Measurements from ENCODE around the gene BSCL2. TPM values are rescaled to one million over a fixed set of nuclear protein-coding genes. Genes with fewer than 3 reads are reported as not detected.

Gene BSCL2
- total and polyA plus RNA-seq, 4 donors = 30.7 to 190 (median 93.0) TPM

- H3K27ac ChIP-seq (ENCODE audit: low read depth in 1 of 2, low read length in 1 of 2) = no peak overlapping the region
- H3K4me1 ChIP-seq (ENCODE audit: control insufficient read depth in 5 of 5, insufficient read depth in 5 of 5, low read length in 5 of 5) = peaks cover 0 to 5% (median 0%) of the 10 kb centered on the region in 5 donors
- no peak for ATAC-seq (ENCODE audit: insufficient read depth, low FRiP score)
- H3K27me3 ChIP-seq (ENCODE audit: control insufficient read depth in 3 of 3, insufficient read depth in 3 of 3, low read length in 2 of 3) = no peaks in the 10 kb centered on the region
- WGBS, 2 donors = 94 to 99% methylated on average over 5 of the region's 5 CpGs
- TF ChIP-seq, protein P1, sequence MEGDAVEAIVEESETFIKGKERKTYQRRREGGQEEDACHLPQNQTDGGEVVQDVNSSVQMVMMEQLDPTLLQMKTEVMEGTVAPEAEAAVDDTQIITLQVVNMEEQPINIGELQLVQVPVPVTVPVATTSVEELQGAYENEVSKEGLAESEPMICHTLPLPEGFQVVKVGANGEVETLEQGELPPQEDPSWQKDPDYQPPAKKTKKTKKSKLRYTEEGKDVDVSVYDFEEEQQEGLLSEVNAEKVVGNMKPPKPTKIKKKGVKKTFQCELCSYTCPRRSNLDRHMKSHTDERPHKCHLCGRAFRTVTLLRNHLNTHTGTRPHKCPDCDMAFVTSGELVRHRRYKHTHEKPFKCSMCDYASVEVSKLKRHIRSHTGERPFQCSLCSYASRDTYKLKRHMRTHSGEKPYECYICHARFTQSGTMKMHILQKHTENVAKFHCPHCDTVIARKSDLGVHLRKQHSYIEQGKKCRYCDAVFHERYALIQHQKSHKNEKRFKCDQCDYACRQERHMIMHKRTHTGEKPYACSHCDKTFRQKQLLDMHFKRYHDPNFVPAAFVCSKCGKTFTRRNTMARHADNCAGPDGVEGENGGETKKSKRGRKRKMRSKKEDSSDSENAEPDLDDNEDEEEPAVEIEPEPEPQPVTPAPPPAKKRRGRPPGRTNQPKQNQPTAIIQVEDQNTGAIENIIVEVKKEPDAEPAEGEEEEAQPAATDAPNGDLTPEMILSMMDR (IDR thresholded peaks at IDR 0.05; ENCODE audit: control extremely low read depth, extremely low read depth) = no peak
- no peak overlapping the region for H3K4me3 ChIP-seq
- no peak for DNase-seq
- no peaks in the 10 kb centered on the region for H3K9me3 ChIP-seq (ENCODE audit: control insufficient read depth in 4 of 4, insufficient read depth in 3 of 4, low read length in 3 of 4)
- no peak overlapping the region for H3K9ac ChIP-seq (ENCODE audit: insufficient read depth in 1 of 2, low read length in 2 of 2)
- peaks cover 54 to 67% (median 59%) of the 10 kb centered on the region in 4 donors for H3K36me3 ChIP-seq (ENCODE audit: control insufficient read depth in 4 of 4, insufficient read depth in 4 of 4, low read length in 4 of 4)
Measured at GRCh38 chr11:62716206-62716605, 9.0 kb upstream of the BSCL2 start.

- no peak overlapping the region for H3K4me3 ChIP-seq
- 93 to 94% methylated on average over 24 of the region's 24 CpGs for WGBS, 2 donors
- H3K9me3 ChIP-seq (ENCODE audit: control insufficient read depth in 4 of 4, insufficient read depth in 3 of 4, low read length in 3 of 4) = no peaks in the 10 kb centered on the region
- no peaks in the 10 kb centered on the region for H3K27me3 ChIP-seq (ENCODE audit: control insufficient read depth in 3 of 3, insufficient read depth in 3 of 3, low read length in 2 of 3)
- peaks cover 51 to 64% (median 53%) of the 10 kb centered on the region in 4 donors for H3K36me3 ChIP-seq (ENCODE audit: control insufficient read depth in 4 of 4, insufficient read depth in 4 of 4, low read length in 4 of 4)
- no peak for ATAC-seq (ENCODE audit: insufficient read depth, low FRiP score)
- peaks cover 0 to 5% (median 0%) of the 10 kb centered on the region in 5 donors for H3K4me1 ChIP-seq (ENCODE audit: control insufficient read depth in 5 of 5, insufficient read depth in 5 of 5, low read length in 5 of 5)
- no peak for DNase-seq
- TF ChIP-seq, protein P1 (IDR thresholded peaks at IDR 0.05; ENCODE audit: control extremely low read depth, extremely low read depth) = no peak
- no peak overlapping the region for H3K9ac ChIP-seq (ENCODE audit: insufficient read depth in 1 of 2, low read length in 2 of 2)
- no peak overlapping the region for H3K27ac ChIP-seq (ENCODE audit: low read depth in 1 of 2, low read length in 1 of 2)
Measured at GRCh38 chr11:62715150-62716130, 8.2 kb upstream of the BSCL2 start.

DNA sequence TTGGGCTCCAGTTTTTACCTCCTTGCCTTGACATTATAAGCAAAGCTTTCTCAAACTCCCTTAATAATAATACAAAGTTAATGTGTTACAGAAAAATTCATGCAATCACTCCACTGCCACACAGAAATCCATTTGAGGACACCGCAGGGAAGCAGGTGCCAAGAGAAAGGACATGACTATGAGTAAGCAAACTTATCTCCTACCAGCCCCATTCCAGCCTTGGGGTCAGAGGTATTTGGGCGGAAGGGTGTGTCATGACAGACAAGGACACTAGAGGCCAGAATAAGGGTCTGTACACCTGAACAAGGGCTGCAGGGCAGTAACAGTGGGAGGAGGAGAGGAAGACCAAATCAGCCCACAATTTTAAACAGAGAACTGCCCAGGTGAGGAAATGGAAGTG lies 6.1 kb upstream of the BSCL2 start:
- Histone ChIP-seq H3K9ac (ENCODE audit: insufficient read depth in 1 of 2, low read length in 2 of 2) (no peak overlapping the region), H3K36me3 (ENCODE audit: control insufficient read depth in 4 of 4, insufficient read depth in 4 of 4, low read length in 4 of 4) (peaks cover 33 to 52% (median 38%) of the 10 kb centered on the region in 4 donors), H3K27me3 (ENCODE audit: control insufficient read depth in 3 of 3, insufficient read depth in 3 of 3, low read length in 2 of 3) (no peaks in the 10 kb centered on the region), H3K4me1 (ENCODE audit: control insufficient read depth in 5 of 5, insufficient read depth in 5 of 5, low read length in 5 of 5) (peaks cover 4 to 16% (median 5%) of the 10 kb centered on the region in 5 donors), H3K4me3 (no peak overlapping the region), H3K27ac (ENCODE audit: low read depth in 1 of 2, low read length in 1 of 2) (peak overlapping the region; percentile 61 to 81), H3K9me3 (ENCODE audit: control insufficient read depth in 4 of 4, insufficient read depth in 3 of 4, low read length in 3 of 4) (no peaks in the 10 kb centered on the region)
- ATAC-seq (ENCODE audit: insufficient read depth, low FRiP score) = peak; percentile 46
- TF ChIP-seq, protein P1 (IDR thresholded peaks at IDR 0.05; ENCODE audit: control extremely low read depth, extremely low read depth) = no peak
- peak in 1 of 3 donors; percentile 10 for DNase-seq
- WGBS, 2 donors = 72 to 91% methylated on average over 2 of the region's 2 CpGs
